ENCODE results near the gene LSM3.

GRCh38 chr3:14183015-14183577 lies 4.5 kb downstream of the LSM3 start:
- TF ChIP-seq CTCF (conservative IDR thresholded peaks at IDR 0.05; ENCODE audit: low read length) = no peak
- no peak for TF ChIP-seq EZH2phosphoT487 (IDR thresholded peaks at IDR 0.05; ENCODE audit: borderline replicate concordance, low read depth, low read length)
